Measurements from ENCODE around the gene SLC23A2.
"Not testable (repeated sequence)": the region's sequence is repeated elsewhere in the genome, so short reads cannot be mapped to it uniquely, and the experiment has no call there.

The SLC23A2 gene

GRCh38 chr20:4924032-4924431, 77.3 kb downstream of the SLC23A2 start:
- DNase-seq, result no peak
- in situ Hi-C loops (cut with HindIII; ENCODE audit: low pct_ligation_motif_present, low sequenced_read_pairs), result no loop called here
- TF ChIP-seq CTCF (IDR thresholded peaks at IDR 0.05; ENCODE audit: low read depth, low read length, missing control alignments), result no peak
- no peak overlapping the region for H3K4me3 ChIP-seq (ENCODE audit: low read depth, low read length)
- H3K27me3 ChIP-seq (replicated peaks), result no peaks in the 10 kb centered on the region
- H3K27ac ChIP-seq, result no peak overlapping the region
- no peaks in the 10 kb centered on the region for H3K36me3 ChIP-seq (replicated peaks)

- in situ Hi-C loops (cut with HindIII; ENCODE audit: low pct_ligation_motif_present, low sequenced_read_pairs), result no loop called here
- H3K27me3 ChIP-seq (replicated peaks), result no peaks in the 10 kb centered on the region
- no peak overlapping the region for H3K4me3 ChIP-seq (ENCODE audit: low read depth, low read length)
- no peak for DNase-seq
- no peak for TF ChIP-seq CTCF (IDR thresholded peaks at IDR 0.05; ENCODE audit: low read depth, low read length, missing control alignments)
- H3K36me3 ChIP-seq (replicated peaks), result no peaks in the 10 kb centered on the region
- H3K27ac ChIP-seq, result no peak overlapping the region
Observed at GRCh38 chr20:4922186-4922585, 79.1 kb downstream of the SLC23A2 start.

DNA sequence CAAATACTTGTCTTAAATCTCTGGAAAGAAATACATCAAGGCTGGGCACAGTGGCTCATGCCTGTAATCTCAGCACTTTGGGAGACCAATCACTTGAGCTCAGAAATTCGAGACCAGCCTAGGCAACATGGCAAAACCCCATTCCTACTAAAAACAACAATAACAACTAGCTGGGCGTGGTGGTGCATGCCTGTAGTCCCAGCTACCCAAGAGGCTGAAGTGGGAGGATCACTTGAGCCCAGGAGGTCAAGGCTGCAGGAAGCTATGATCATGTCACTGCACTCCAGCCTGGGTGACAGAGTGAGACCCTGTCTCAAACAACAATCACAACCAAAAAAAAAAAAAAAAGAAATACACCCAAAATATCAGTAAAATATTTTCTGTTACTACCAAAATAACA, 80.0 kb downstream of the SLC23A2 start:
- DNase-seq; H3K36me3 ChIP-seq (replicated peaks); in situ Hi-C loops (cut with HindIII; ENCODE audit: low pct_ligation_motif_present, low sequenced_read_pairs); H3K27ac ChIP-seq; H3K27me3 ChIP-seq (replicated peaks); H3K4me3 ChIP-seq (ENCODE audit: low read depth, low read length): not testable (repeated sequence)

DNA sequence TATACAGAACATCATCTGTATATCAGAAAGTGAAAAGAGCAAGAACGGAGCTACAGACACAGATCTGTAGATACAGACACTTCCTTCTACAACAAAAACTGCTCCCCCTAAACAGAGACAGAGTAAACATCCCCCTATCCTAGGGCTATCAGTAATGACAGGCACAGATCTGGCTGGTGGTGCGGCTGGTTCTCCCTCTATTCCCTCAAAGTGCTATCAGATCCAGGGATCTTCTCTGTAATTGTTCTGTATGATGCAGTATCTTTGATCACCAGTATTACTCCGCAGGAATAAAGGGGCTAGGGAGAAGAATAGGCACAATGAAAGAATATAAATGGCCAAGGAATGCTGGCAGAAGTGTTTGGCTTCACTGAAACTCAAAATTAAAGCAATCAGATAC, 80.7 kb downstream of the SLC23A2 start:
- Histone ChIP-seq H3K27me3 (replicated peaks) (no peaks in the 10 kb centered on the region), H3K27ac (no peak overlapping the region), H3K36me3 (replicated peaks) (no peaks in the 10 kb centered on the region), H3K4me3 (ENCODE audit: low read depth, low read length) (no peak overlapping the region)
- in situ Hi-C loops (cut with HindIII; ENCODE audit: low pct_ligation_motif_present, low sequenced_read_pairs), result no loop called here
- TF ChIP-seq CTCF (IDR thresholded peaks at IDR 0.05; ENCODE audit: low read depth, low read length, missing control alignments), result no peak
- no peak for DNase-seq

DNA sequence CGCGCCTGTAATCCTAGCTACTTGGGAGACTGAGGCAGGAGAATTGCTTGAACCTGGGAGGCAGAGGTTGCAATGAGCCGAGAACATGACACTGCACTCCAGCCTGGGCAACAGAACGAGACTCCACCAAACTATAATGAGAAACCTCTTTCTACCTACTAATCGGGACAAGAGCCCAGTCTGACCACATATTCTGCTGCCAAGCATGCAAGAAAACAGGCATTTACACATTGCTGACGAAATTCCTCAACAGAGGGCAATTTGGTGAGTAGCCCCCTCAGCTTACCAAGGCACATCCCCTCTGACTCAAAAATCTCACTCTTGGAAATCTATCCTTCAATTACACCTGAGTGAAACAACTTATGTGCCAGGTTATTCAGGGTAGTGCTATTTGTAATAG, 81.2 kb downstream of the SLC23A2 start:
- Histone ChIP-seq H3K27me3 (replicated peaks) (no peaks in the 10 kb centered on the region), H3K4me3 (ENCODE audit: low read depth, low read length) (no peak overlapping the region), H3K36me3 (replicated peaks) (no peaks in the 10 kb centered on the region), H3K27ac (no peak overlapping the region)
- in situ Hi-C loops (cut with HindIII; ENCODE audit: low pct_ligation_motif_present, low sequenced_read_pairs), result no loop called here
- no peak for TF ChIP-seq CTCF (IDR thresholded peaks at IDR 0.05; ENCODE audit: low read depth, low read length, missing control alignments)
- DNase-seq, result no peak

GRCh38 chr20:4919047-4919704, 82.1 kb downstream of the SLC23A2 start:
- Histone ChIP-seq H3K27ac (no peak overlapping the region), H3K4me3 (ENCODE audit: low read depth, low read length) (no peak overlapping the region), H3K36me3 (replicated peaks) (no peaks in the 10 kb centered on the region), H3K27me3 (replicated peaks) (no peaks in the 10 kb centered on the region)
- in situ Hi-C loops (cut with HindIII; ENCODE audit: low pct_ligation_motif_present, low sequenced_read_pairs), result no loop called here
- TF ChIP-seq CTCF (IDR thresholded peaks at IDR 0.05; ENCODE audit: low read depth, low read length, missing control alignments), result no peak
- no peak for DNase-seq
